ENCODE data around the gene TMA7. TPM values are rescaled to one million over a fixed set of nuclear protein-coding genes. Genes with fewer than 3 reads are reported as not detected.

Gene TMA7
- total RNA-seq, 3 donors from 2014 or later = 270 to 343 (median 333) TPM

DNA sequence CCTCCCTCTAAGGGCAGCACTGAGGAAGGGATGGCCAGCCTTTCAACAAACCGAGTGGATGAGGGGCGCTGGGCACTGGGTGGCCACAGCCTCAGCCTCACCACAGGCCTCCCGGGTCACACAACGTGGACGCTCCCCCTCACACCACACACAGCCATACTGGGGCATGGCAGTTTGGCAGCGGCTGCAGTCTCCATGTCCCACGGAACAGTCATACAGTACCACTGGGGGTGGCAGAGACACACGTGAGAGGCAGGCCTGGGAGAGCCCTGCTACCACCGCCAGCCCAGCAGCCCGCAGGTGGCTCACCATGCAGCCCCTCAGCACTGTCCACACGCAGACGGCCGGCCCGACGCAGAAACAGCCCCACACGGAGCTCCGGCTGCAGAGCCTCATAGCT, 21.9 kb upstream of the TMA7 start:
- Histone ChIP-seq H3K27me3 (no peaks in the 10 kb centered on the region), H3K36me3 (peaks cover 14% of the 10 kb centered on the region), H3K4me3 (no peak overlapping the region), H3K4me1 (no peaks in the 10 kb centered on the region), H3K27ac (no peak overlapping the region), H3K9me3 (no peaks in the 10 kb centered on the region)
- intact Hi-C loops (cut with DNase I; ENCODE audit: low total_unique reads) = loop anchor here (10.0 kb wide), 1 partner anchor 143 kb away; no protein-coding TSS in a partner anchor
- no peak for DNase-seq (ENCODE audit: low spot score in 2 of 2)
- TF ChIP-seq POLR2AphosphoS5 (IDR thresholded peaks at IDR 0.05) = no peak
- TF ChIP-seq, protein P1, sequence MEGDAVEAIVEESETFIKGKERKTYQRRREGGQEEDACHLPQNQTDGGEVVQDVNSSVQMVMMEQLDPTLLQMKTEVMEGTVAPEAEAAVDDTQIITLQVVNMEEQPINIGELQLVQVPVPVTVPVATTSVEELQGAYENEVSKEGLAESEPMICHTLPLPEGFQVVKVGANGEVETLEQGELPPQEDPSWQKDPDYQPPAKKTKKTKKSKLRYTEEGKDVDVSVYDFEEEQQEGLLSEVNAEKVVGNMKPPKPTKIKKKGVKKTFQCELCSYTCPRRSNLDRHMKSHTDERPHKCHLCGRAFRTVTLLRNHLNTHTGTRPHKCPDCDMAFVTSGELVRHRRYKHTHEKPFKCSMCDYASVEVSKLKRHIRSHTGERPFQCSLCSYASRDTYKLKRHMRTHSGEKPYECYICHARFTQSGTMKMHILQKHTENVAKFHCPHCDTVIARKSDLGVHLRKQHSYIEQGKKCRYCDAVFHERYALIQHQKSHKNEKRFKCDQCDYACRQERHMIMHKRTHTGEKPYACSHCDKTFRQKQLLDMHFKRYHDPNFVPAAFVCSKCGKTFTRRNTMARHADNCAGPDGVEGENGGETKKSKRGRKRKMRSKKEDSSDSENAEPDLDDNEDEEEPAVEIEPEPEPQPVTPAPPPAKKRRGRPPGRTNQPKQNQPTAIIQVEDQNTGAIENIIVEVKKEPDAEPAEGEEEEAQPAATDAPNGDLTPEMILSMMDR (IDR thresholded peaks at IDR 0.05) = no peak
- TF ChIP-seq POLR2A (IDR thresholded peaks at IDR 0.05) = no peak

DNA sequence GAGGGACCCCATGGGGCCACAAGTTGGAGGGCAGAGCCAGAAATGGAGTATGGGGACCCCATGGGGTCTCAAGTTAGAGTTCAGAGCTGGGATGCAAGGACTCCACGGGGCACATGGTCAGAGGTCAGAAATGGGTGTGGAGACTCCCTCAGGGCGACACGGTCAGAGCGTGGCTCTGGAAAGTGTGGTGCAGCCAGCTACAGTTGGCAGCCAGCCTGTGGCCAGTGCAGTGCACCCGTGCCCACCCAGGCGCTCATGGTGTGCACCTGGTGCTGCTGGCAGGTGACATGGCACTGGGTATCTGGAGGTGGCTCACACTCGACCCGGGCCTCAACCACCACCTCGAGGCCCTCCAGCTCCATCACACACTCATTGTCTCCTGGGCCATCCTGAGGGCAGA, 21.4 kb upstream of the TMA7 start:
- no peak overlapping the region for H3K27ac ChIP-seq
- intact Hi-C loops (cut with DNase I; ENCODE audit: low total_unique reads) = loop anchor here (10.0 kb wide), 1 partner anchor 144 kb away; no protein-coding TSS in a partner anchor
- DNase-seq (ENCODE audit: low spot score in 2 of 2) = no peak
- H3K36me3 ChIP-seq = peaks cover 14% of the 10 kb centered on the region
- no peak overlapping the region for H3K4me3 ChIP-seq
- no peaks in the 10 kb centered on the region for H3K27me3 ChIP-seq
- H3K9me3 ChIP-seq = no peaks in the 10 kb centered on the region
- TF ChIP-seq, protein P1 (IDR thresholded peaks at IDR 0.05) = no peak
- no peak for TF ChIP-seq POLR2A (IDR thresholded peaks at IDR 0.05)
- no peak for TF ChIP-seq POLR2AphosphoS5 (IDR thresholded peaks at IDR 0.05)
- no peaks in the 10 kb centered on the region for H3K4me1 ChIP-seq

DNA sequence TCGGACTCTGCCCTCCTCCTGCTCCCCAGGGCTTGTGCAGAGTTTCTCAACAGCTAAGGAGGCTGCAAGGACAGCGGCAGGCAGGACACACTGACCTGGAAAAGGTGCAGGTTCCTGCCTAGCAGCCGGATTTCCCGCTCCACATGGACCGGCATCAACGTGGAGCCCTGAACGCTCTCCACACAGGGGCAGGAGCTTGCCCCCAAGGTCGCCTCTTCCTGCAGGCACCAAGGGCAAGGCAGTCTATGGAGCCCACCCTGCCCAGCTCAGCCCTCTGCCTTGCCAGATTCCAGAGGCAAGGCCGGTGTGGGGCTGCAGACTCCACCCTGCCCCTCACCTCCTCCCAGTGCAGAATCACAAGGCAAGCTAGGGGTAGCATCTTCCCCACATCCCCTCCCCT, 20.9 kb upstream of the TMA7 start:
- intact Hi-C loops (cut with DNase I; ENCODE audit: low total_unique reads) = loop anchor here (10.0 kb wide), 1 partner anchor 144 kb away; no protein-coding TSS in a partner anchor
- TF ChIP-seq POLR2AphosphoS5 (IDR thresholded peaks at IDR 0.05) (no peak), POLR2A (IDR thresholded peaks at IDR 0.05) (no peak)
- TF ChIP-seq, protein P1 (IDR thresholded peaks at IDR 0.05) = no peak
- Histone ChIP-seq H3K36me3 (peaks cover 14% of the 10 kb centered on the region), H3K4me3 (no peak overlapping the region), H3K4me1 (peaks cover 0 to 3% of the 10 kb centered on the region in 2 donors), H3K9me3 (no peaks in the 10 kb centered on the region), H3K27me3 (no peaks in the 10 kb centered on the region), H3K27ac (no peak overlapping the region)
- DNase-seq (ENCODE audit: low spot score in 2 of 2) = no peak

DNA sequence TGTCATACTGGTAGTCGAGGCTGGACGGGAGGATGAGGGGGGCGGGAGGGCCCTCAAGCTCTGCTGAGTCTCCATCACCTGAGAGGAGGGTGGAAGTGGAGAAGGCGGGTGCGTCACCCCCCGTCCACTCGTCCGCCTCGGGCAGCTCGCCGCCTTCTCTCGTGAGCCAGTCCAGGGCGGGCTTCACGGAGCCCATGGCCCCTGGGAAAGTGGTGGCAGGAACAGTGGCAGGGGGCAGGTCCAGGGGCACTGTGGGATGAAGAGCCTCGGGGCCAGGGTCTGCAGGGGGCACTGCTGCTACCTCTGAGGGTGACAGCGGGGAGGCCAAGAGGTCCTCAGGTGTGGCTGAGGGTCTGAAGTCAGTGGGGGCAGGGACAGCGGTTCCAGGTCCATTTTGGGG, 20.5 kb upstream of the TMA7 start:
- Histone ChIP-seq H3K27me3 (no peaks in the 10 kb centered on the region), H3K4me1 (peaks cover 0 to 7% of the 10 kb centered on the region in 2 donors), H3K36me3 (peaks cover 11% of the 10 kb centered on the region)

DNA sequence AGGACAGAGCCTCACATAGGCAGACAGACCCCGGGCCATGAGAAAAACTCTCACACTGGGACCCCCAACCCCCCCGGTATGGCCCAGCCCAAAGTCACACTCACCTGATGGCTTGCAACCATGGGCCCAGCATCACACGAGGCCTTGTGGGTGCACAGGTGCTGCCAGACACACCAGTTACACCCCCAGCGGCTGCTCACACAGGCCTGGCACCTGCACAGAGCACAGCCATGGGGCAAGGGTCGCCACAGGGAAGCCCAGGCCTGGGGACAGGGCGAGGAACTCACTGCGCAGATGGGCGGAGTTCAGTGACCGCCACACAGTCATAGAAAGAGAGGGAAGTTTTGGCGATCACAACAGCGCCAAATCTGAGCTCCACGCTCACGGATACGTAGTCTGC, 19.5 kb upstream of the TMA7 start:
- Histone ChIP-seq H3K4me3 (no peak overlapping the region), H3K27ac (no peak overlapping the region), H3K27me3 (no peaks in the 10 kb centered on the region), H3K9me3 (no peaks in the 10 kb centered on the region), H3K4me1 (peaks cover 0 to 16% of the 10 kb centered on the region in 2 donors), H3K36me3 (peaks cover 5% of the 10 kb centered on the region)
- DNase-seq (ENCODE audit: low spot score in 2 of 2) = no peak
- intact Hi-C loops (cut with DNase I; ENCODE audit: low total_unique reads) = no loop called here
- TF ChIP-seq POLR2A (IDR thresholded peaks at IDR 0.05) = no peak
- TF ChIP-seq, protein P1 (IDR thresholded peaks at IDR 0.05) = no peak
- no peak for TF ChIP-seq POLR2AphosphoS5 (IDR thresholded peaks at IDR 0.05)

More for the DNA sequence above, 20.5 kb upstream of the TMA7 start:
- TF ChIP-seq, protein P1 (IDR thresholded peaks at IDR 0.05) = no peak
- TF ChIP-seq POLR2AphosphoS5 (IDR thresholded peaks at IDR 0.05) (no peak), POLR2A (IDR thresholded peaks at IDR 0.05) (no peak)
- no peak overlapping the region for H3K27ac ChIP-seq
- intact Hi-C loops (cut with DNase I; ENCODE audit: low total_unique reads) = loop anchor here (10.0 kb wide), 1 partner anchor 145 kb away; no protein-coding TSS in a partner anchor
- DNase-seq (ENCODE audit: low spot score in 2 of 2) = no peak
- no peak overlapping the region for H3K4me3 ChIP-seq
- H3K9me3 ChIP-seq = no peaks in the 10 kb centered on the region

Data from breast epithelium (tissue), 4 donors.